Kidney tubule cell (primary cell): ENCODE measurements around the gene RBM26.
"Not testable (repeated sequence)": the region's sequence is repeated elsewhere in the genome, so short reads cannot be mapped to it uniquely, and the experiment has no call there.

Source experiments
- DNase-seq: peaks from one replicate; pipeline ENCODE4 v3.0.0-alpha.2; 2018; ENCODE audit warnings: low spot score

Gene RBM26

DNA sequence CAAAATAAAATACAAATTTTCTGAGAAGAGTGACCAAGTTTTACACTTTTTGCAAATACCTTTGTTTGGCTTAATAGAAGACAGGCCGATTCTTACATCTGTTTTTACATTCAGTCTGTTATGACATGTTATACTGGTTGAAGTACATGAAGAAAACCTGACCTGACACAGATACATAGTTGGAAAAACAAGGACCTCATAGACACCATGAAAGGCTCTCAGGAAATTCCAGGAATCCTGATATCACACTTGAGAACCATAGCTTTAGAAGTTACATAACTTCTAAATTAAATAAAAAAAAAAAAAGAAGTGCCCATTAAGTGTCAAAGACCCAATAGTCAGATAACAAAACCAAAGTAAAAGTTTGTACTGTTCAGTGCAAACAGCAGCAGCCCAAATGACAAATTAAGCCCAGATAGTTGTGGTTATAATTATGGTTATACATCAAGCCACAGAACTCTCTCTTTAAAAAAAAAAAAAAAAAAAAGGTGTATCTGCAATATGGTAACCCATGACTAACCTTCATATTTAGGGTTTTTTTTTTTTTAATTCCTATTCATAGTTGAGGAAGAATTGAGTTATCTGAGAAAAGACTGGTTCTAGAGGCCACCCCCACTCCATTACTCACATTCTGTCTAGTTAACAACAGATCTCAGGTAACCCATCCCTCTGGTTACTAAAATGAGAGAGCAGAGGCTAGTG lies 19.8 kb downstream of the RBM26 start:
- DNase-seq, result no peak

DNA sequence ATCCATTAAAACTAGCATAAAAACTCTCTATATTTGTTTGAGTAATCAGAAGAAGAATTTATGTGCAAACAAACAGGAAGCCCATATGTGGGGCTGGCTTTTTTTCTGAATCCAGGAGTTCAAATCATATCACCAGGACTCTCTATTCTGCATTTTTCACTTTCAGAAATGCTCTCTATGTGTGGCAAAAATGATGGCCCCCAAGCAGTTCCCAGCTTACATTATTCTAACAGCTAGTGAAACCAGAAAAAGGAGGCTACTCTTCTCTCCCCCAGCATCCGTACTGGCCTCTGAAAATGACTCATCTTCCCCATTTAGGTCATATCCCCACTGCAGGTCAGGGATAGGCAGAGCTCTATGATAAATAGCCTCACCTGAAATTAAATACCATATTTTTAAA lies 20.4 kb downstream of the RBM26 start:
- DNase-seq, result peak; percentile 53

DNA sequence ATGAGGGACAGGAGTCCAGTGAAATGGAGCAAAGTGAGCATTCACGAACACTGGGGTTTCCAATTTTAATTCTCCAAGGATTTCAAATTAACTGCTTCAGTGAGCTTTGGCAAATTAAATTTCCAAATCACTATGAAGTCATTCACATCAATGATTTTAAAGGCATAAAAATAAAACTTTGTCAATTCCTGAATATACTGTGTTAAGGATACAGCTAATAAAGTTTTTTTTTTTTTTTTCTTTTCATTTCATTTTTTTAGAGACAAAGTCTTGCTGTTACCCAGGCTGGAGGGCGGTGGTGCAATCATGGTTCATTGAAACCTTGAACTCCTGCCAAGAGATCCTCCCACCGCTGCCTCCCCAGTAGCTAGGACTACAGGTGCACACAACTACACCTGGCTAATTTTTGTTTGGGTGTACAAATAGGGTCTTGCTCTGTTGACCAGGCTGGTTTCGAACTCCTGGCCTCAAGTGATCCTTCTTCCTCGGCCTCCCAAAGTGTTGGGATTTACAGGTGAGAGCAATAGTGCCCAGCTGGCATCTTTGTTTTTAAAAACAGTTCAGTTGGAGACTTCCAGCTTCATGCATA lies 21.9 kb downstream of the RBM26 start:
- DNase-seq, result no peak

DNA sequence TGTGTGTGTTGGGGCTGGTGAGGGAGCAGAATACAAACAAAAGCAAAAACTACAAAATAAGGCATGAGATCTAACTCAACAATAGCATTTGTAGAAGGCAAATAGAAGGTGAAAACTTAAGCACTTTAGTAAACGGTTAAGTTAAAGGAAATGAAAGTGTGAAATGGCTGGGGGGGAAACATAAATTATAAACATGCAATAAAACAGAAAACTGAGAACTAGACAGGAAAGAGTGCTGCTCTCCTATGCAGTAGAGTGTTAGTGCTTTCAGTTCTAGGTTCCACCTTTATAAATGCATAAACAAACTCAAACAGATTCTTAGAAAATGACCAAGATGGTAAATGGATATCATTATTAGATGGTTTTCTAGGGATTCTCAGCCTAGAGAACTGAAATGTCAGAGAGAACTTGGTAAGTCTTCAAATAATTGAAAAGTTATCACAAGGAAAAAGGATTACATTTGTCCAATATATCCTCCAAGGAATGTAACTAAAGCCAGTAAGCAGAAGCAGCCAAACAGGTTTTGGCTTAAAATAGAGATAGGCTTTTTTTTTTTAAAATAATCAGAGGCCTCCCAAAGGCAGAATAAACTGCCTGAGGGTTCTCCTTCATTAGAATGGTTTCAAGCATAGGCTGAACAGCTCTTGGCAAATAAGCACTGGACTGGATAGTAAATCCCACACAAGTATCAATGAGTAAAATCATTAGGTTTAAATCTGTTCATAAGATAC lies 23.3 kb downstream of the RBM26 start:
- DNase-seq, result no peak

DNA sequence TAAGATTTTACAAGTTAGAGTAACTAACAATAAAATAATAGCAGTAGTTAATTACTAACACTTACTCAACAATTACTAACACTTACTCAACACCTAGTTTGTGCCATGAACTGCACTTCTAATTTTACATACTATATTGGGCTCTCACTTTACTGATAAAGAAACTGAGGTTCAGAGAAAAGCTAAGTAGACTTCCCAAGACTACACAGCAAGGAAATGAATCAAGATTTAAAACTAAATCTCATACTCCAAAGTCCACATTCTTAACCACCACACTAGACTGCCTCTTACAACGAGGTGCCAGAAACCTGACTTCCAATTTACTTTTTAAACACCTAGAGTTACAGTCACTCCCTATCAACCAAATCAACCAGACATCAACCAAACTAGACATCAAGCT lies 25.1 kb downstream of the RBM26 start:
- DNase-seq, result no peak

DNA sequence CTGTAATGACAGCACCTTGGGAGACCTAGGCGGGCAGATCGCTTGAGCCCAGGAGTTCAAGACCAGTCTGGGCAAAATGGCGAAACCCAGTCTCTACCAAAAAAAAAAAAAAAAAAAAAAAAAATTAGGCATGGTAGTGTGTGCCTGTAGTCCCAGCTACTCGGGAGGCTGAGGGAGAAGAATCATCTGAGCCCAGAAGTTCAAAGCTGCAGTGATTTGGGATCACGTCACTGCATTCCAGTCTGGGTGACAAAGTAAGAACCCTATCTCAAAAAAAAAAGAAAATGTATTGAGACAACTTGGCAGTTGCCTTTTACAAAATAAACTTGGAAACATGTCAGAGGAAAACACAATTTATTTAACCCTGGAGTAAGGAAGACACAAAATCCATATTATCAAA lies 26.8 kb downstream of the RBM26 start:
- DNase-seq, result no peak

DNA sequence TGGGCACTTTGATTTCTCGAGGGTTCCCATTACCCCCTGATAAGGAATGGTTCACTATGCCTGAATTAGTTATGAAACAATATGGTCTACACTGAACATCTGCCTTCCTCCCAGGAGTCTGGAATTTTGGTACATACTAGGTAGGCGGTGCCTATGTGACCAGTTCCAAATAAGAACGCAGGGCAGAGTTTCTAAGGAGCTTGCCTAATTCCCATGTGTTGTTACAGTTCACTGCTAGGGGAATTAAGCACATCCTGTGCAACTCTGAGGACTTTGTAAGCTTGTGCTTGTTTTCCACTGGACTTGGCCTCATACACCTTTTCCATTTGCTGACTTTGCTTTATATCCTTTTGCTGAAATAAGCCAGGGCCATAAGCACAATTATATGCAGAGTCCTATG lies 29.2 kb downstream of the RBM26 start:
- DNase-seq, result no peak

DNA sequence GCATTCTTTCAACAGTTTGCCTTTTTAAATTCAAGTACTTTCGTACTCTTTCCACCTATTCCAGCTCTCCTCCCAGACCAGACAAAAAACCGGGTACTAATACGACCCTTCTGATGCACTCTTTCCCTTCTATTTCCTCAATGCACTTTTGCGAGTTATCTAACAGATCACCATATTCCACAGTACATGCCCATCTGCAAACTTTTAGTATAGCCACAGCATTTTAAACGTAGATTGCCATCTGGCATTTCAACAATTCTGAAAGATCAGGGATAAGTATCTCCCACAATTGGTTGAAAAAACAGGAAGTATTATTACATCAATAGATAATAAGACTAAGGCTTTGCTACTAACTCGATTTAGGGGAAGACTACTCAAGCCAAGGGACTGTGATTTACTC lies 31.5 kb downstream of the RBM26 start:
- DNase-seq, result no peak

DNA sequence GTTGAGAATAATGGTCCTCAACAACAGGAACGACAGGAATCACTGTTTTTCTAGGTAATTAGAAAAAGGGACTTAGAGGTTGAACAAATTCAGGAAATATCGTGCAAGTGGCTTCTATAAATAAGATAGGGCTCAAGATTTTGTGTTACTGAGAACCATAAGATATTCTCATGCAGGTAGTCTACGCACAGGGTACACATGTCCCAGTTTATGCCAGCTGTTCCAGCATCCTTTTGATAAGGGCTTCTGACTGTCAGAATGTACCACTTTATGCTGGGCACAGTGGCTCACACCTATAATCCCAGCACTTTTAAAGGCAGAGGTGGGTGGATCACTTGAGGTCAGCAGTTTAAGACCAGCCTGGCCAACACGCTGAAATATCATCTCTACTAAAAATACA lies 32.1 kb downstream of the RBM26 start:
- DNase-seq, result no peak

DNA sequence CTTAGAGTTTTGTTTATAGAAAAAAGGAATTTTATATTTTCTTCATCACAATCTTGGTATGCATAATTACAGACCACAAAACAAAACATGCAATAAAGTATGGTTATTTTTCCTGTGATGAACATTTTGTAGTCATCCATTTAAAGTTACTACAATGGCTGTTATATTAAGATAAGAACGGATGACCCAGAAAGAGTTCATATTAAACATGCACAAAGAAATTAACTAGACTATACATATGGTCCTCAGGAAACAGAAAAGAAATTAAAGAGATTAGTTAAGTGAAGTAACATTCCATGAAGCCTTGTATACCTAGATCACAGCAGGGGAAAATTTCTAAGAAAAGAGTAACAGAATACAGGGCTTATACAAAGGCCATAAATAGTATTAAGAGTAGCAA lies 36.8 kb downstream of the RBM26 start:
- no peak for DNase-seq

DNA sequence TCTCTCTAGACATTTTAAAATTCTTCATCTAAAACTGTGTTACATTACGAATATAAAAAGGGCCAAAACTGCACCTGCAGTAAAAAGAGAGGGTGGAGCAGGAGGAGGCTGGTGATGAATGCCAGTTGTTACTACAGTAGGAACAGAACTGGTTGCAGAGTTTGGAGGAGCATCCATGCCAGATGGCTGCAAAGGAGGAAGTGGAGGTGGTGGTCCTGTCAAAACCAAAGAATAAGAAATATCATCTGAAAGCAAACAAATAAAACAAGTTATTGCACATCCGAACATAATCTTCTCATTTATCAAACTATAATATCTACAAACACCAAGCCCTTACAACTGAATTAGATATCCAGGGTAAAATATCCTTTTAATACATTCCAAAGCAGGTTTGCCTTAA lies 40.1 kb downstream of the RBM26 start:
- no peak for DNase-seq

DNA sequence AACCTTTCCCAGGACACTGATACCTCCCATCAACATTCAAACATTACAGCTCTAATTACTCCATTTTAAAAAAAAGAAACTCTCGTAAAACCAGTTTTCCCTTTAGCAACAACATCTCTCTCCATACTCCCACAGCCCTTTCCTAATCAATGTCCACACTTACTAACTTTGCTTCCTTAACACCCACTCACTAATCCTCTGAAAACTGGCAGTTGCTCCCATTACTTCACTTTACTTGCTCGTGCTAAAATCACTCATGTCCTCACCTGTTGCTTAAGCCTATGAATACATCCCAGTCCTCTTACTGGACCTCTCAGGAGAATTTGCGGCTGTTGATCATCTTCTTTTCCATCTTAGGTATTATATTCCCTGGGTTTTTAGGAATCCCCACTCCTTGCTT lies 44.8 kb downstream of the RBM26 start:
- no peak for DNase-seq

DNA sequence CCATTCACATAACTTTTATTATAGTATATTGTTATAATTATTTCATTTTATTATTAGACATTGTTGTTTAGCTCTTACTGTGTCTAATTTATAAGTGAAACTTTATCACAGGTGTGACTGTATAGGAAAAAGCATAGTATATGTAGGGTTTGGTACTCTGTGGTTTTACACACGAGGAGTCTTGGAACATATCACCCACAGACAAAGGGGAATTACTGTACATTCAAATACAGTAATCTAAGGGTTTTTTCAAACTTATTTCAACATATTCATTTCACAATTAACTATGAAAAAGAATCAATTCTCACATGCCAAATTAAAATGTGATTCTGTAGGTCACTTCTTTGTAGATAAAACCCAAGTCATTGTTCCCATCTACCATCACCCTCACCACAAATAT lies 46.0 kb downstream of the RBM26 start:
- no peak for DNase-seq

DNA sequence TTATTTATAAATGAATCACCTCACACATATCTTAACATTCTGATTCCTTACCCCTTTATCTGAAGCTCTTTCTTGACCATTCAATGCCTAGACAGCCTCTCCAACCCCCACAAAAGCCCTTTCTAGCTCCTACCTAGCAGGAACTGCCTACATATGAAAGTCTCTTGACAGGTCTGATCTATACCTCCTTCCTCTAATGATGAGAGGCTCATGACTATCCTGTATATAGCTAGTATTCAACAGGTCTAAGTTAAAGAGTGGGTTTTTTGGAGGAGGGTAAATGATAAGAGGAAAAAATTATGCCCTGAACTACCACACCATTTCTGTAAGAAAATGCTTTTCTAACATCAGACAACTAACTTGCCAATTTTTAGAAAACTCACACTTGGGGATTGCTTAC lies 47.0 kb downstream of the RBM26 start:
- DNase-seq, result no peak

DNA sequence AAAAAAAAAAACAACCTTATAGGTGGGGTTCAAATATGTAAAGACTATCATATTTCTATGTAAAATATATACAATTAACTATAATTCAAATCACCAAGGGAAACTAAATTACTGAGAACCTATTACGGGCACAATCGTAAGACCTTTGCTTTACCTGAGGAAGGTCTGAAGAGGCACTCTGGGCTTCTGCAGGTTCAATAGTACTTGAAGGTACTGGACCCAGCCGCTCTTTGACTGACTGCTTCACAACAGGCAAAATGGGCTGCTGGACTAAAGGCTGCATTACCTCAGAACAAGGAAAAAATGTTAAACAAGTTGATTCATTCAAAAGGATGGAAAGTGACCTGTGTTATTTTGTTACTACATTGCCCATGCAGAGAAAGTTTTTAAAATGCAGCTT lies 51.8 kb downstream of the RBM26 start:
- DNase-seq, result no peak

DNA sequence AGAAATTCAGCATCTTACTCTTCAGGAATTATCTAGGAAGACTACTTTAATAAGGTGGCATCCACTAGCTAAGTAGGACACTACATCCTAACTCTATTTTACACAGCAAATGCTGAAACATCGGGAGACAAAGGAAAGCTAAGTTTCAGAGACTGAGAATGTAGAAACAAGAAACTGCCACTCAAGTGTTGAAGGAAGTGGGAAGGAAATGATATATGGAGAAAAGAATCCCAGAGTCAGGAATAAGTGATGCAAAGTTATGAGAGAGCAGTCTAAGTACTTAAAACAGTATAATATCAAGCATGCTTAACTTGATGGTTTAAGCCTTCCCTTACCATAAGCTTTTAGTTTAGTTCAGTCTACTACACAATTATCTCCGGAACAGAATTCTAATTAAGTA lies 52.4 kb downstream of the RBM26 start:
- peak; percentile 13 for DNase-seq

DNA sequence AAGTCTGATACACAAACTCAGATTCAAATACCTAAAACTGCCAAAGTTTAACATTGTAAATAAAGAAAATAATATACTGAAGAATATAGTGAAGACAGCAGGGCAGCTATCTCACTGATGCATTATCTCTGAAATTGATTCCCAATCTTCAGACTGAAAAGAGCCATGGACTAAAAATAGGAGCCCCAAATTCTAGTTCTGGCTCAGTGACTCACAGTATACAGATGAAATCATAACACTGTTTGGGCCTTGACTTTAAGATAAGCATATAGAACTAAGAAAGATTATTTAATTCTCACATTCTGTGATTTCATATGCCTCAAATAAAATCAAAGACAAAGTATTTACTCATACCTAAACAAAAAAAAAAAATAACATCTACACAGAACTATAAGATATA lies 53.9 kb downstream of the RBM26 start:
- DNase-seq, result no peak

DNA sequence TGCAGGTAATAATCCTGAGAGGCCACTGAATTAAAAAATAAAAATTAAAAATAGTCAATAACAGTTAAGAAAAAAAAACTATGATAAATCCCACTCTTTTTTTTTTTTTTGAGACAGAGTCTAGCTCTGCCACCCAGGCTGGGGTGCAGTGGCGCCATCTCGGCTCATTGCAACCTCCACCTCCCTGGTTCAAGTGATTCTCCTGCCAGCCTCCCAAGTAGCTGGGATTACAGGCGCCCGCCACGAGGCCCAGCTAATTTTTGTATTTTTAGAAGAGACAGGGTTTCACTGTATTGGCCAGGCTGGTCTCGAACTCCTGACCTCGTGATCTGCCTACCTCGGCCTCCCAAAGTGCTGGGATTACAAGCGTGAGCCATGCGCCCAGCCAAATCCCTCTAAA lies 56.4 kb downstream of the RBM26 start:
- not testable (repeated sequence) for DNase-seq

DNA sequence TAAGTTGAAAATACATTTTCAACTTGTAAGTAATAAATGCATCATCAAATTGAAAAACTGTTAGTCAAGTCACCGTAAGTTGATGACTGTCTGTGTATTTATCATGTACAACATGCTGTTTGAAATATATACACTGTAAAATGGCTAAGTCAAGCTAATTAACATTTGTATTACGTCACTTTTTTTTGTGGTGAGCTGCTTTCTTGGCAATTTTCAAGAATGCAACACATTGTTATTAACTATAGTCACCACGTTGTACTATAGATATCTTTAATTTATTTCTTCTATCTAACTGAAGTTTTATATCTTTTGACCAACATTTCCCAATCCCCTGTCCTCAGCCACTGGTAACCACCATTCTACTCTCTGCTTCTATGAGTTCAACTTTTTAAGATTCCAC lies 57.0 kb downstream of the RBM26 start:
- DNase-seq, result no peak

DNA sequence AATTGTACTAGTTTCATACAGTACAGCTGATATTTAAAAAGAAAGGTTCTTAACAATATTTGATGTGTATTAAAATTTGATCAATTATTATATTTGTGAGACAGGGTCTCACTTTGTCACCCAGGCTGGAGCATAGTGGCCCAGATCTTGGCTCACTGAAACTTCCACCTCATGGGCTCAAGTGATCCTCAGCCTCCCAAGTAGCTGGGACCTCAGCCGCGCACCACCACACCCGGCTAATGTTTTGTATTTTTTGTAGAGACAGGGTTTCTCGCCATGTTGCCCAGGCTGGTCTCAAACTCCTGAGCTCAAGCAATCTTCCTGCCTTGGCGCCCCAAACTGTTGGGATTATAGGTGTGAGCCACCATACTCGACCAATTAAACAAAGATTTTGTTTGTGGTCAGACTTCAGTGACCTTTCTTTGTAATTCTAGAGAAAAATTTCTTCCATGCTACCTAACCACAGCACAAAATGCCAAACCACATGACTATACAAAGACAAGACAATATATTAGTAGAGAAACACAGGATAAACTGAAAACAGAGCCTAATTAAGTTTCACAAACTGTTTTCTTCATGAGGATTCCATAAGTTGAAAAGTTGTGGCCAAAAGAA lies 59.6 kb downstream of the RBM26 start:
- peak; percentile 2 for DNase-seq

DNA sequence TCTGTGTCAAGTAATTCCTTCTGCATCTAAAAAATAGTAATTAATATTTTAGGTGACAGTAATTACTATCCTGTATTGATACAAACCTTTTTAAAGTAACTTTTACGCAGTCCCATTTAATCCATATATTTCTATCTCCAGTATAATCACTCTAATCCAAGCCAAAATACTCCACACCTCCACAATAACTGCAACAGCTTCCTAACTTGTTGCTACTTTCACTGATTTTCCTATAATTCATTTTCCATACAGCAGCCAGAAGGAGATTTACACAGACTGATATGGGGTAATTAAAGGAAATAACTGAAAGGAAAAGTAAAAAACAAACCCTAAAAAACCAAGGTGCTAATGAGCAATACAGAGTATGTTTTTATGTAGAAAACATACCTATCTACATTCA lies 64.9 kb downstream of the RBM26 start:
- no peak for DNase-seq

DNA sequence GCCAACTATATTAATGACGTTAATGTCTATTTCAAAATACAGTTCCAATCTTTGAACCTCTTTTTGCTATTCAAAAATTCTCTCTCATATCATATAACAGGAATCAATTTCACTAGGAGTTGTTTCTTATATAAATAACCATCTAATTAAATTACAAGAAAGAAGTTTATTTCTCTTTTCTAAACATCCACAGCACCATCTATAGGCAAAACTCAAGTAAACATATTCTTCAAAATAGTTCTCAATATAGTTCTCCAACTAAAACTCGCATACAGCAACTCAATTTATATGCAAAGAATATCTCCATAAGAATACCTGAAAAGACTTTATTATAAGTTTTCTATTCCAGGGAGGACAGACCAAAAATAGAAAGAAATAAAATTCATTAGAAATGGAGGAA lies 65.6 kb downstream of the RBM26 start:
- no peak for DNase-seq

DNA sequence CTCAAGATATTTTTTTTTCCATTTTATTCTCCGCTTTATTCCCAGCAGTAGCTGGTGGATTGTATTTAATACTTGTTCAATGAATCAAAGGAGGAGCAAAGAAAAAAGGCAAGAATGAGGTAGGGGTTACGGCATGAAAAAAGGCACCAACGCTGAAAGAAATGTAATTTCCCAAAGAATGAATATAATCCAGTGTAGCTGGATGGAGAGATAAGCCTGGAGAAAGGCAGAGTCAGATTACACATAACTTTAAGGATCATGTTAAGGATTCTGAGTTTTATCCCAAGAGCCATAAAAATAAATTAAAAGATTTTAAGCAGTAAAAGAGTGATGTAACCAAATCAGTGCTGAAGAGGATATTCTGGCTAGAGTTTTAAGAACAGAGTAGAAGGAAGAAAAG lies 67.7 kb downstream of the RBM26 start:
- no peak for DNase-seq
